ENCODE measurements around the gene PANX1.

The PANX1 gene

GRCh38 chr11:94193288-94193687 is 64.6 kb downstream of the PANX1 start:
- no peaks in the 10 kb centered on the region for H3F3A ChIP-seq (ENCODE audit: insufficient read depth, low read length)
- no peaks in the 10 kb centered on the region for H4K20me1 ChIP-seq (ENCODE audit: insufficient read depth, low read length)
- H3K9me3 ChIP-seq (ENCODE audit: low read length), result no peaks in the 10 kb centered on the region
- H2AFZ ChIP-seq (ENCODE audit: low read length), result no peak overlapping the region
- H3K4me2 ChIP-seq (ENCODE audit: low read length), result no peak overlapping the region
- no peak overlapping the region for H3K27ac ChIP-seq (ENCODE audit: low read depth, low read length, poor library complexity, severe bottlenecking)
- H3K9ac ChIP-seq (ENCODE audit: low read length), result no peak overlapping the region
- TF ChIP-seq CTCF (IDR thresholded peaks at IDR 0.05; ENCODE audit: low read length) (no peak), EZH2 (IDR thresholded peaks at IDR 0.05; ENCODE audit: borderline replicate concordance, low read length) (no peak)
- H3K27me3 ChIP-seq (ENCODE audit: insufficient read depth, low read length), result no peaks in the 10 kb centered on the region
- H3K4me3 ChIP-seq (ENCODE audit: low read depth, low read length, poor library complexity, severe bottlenecking), result no peak overlapping the region
- no peaks in the 10 kb centered on the region for H3K79me2 ChIP-seq (ENCODE audit: insufficient read depth, low read length)
- no peaks in the 10 kb centered on the region for H3K36me3 ChIP-seq (ENCODE audit: insufficient read depth, low read length)
- H3K9me2 ChIP-seq (ENCODE audit: low read depth, low read length), result no peaks in the 10 kb centered on the region
- H3K4me1 ChIP-seq (ENCODE audit: insufficient read depth, low read length, severe bottlenecking), result no peaks in the 10 kb centered on the region

- Histone ChIP-seq H4K20me1 (ENCODE audit: insufficient read depth, low read length) (no peaks in the 10 kb centered on the region), H3K9me2 (ENCODE audit: low read depth, low read length) (no peaks in the 10 kb centered on the region), H2AFZ (ENCODE audit: low read length) (no peak overlapping the region), H3K27ac (ENCODE audit: low read depth, low read length, poor library complexity, severe bottlenecking) (no peak overlapping the region), H3K9me3 (ENCODE audit: low read length) (no peaks in the 10 kb centered on the region), H3K4me1 (ENCODE audit: insufficient read depth, low read length, severe bottlenecking) (no peaks in the 10 kb centered on the region), H3K4me2 (ENCODE audit: low read length) (no peak overlapping the region), H3K27me3 (ENCODE audit: insufficient read depth, low read length) (no peaks in the 10 kb centered on the region), H3K36me3 (ENCODE audit: insufficient read depth, low read length) (no peaks in the 10 kb centered on the region), H3K79me2 (ENCODE audit: insufficient read depth, low read length) (no peaks in the 10 kb centered on the region), H3K4me3 (ENCODE audit: low read depth, low read length, poor library complexity, severe bottlenecking) (no peak overlapping the region), H3K9ac (ENCODE audit: low read length) (no peak overlapping the region), H3F3A (ENCODE audit: insufficient read depth, low read length) (no peaks in the 10 kb centered on the region)
- TF ChIP-seq EZH2 (IDR thresholded peaks at IDR 0.05; ENCODE audit: borderline replicate concordance, low read length), result no peak
Observed at GRCh38 chr11:94194712-94195111, 66.1 kb downstream of the PANX1 start.

- Histone ChIP-seq H3K4me2 (ENCODE audit: low read length) (no peak overlapping the region), H3K9ac (ENCODE audit: low read length) (no peak overlapping the region), H3K27ac (ENCODE audit: low read depth, low read length, poor library complexity, severe bottlenecking) (no peak overlapping the region), H3F3A (ENCODE audit: insufficient read depth, low read length) (no peaks in the 10 kb centered on the region), H3K27me3 (ENCODE audit: insufficient read depth, low read length) (no peaks in the 10 kb centered on the region), H4K20me1 (ENCODE audit: insufficient read depth, low read length) (no peaks in the 10 kb centered on the region), H3K9me2 (ENCODE audit: low read depth, low read length) (no peaks in the 10 kb centered on the region), H3K4me1 (ENCODE audit: insufficient read depth, low read length, severe bottlenecking) (no peaks in the 10 kb centered on the region), H2AFZ (ENCODE audit: low read length) (no peak overlapping the region), H3K4me3 (ENCODE audit: low read depth, low read length, poor library complexity, severe bottlenecking) (no peak overlapping the region), H3K36me3 (ENCODE audit: insufficient read depth, low read length) (no peaks in the 10 kb centered on the region), H3K79me2 (ENCODE audit: insufficient read depth, low read length) (no peaks in the 10 kb centered on the region), H3K9me3 (ENCODE audit: low read length) (no peaks in the 10 kb centered on the region)
- TF ChIP-seq CTCF (IDR thresholded peaks at IDR 0.05; ENCODE audit: low read length), result no peak
- TF ChIP-seq EZH2 (IDR thresholded peaks at IDR 0.05; ENCODE audit: borderline replicate concordance, low read length), result no peak
Observed at GRCh38 chr11:94196363-94196762, 67.7 kb downstream of the PANX1 start.

GRCh38 chr11:94198718-94199117 is 70.1 kb downstream of the PANX1 start:
- no peak for TF ChIP-seq EZH2 (IDR thresholded peaks at IDR 0.05; ENCODE audit: borderline replicate concordance, low read length)
- TF ChIP-seq CTCF (IDR thresholded peaks at IDR 0.05; ENCODE audit: low read length), result no peak
- no peaks in the 10 kb centered on the region for H3K9me2 ChIP-seq (ENCODE audit: low read depth, low read length)
- no peak overlapping the region for H3K4me3 ChIP-seq (ENCODE audit: low read depth, low read length, poor library complexity, severe bottlenecking)
- H3K4me2 ChIP-seq (ENCODE audit: low read length), result no peak overlapping the region
- H3K9me3 ChIP-seq (ENCODE audit: low read length), result no peaks in the 10 kb centered on the region
- no peaks in the 10 kb centered on the region for H3K4me1 ChIP-seq (ENCODE audit: insufficient read depth, low read length, severe bottlenecking)
- no peaks in the 10 kb centered on the region for H3F3A ChIP-seq (ENCODE audit: insufficient read depth, low read length)
- no peak overlapping the region for H2AFZ ChIP-seq (ENCODE audit: low read length)
- H4K20me1 ChIP-seq (ENCODE audit: insufficient read depth, low read length), result no peaks in the 10 kb centered on the region
- H3K27ac ChIP-seq (ENCODE audit: low read depth, low read length, poor library complexity, severe bottlenecking), result no peak overlapping the region
- no peaks in the 10 kb centered on the region for H3K36me3 ChIP-seq (ENCODE audit: insufficient read depth, low read length)
- no peaks in the 10 kb centered on the region for H3K79me2 ChIP-seq (ENCODE audit: insufficient read depth, low read length)
- H3K9ac ChIP-seq (ENCODE audit: low read length), result no peak overlapping the region
- H3K27me3 ChIP-seq (ENCODE audit: insufficient read depth, low read length), result no peaks in the 10 kb centered on the region

Data from OCI-LY1 (cell line).